Measurements from ENCODE around the gene GNA15.
"Not testable (repeated sequence)": the region's sequence is repeated elsewhere in the genome, so short reads cannot be mapped to it uniquely, and the experiment has no call there.

Gene GNA15

GRCh38 chr19:3176715-3177501 is 41.1 kb downstream of the GNA15 start:
- no peak for FAIRE-seq

GRCh38 chr19:3178377-3178972 is 42.6 kb downstream of the GNA15 start, which contains the start of gene S1PR4:
S1PR4 (plus strand) TSS chr19:3178769; CDS start chr19:3178793, 24 bp downstream.
- no peak for FAIRE-seq

GRCh38 chr19:3178973-3179738 is 43.3 kb downstream of the GNA15 start:
- FAIRE-seq = no peak

GRCh38 chr19:3179739-3180293 is 44.0 kb downstream of the GNA15 start:
- FAIRE-seq = no peak

GRCh38 chr19:3183721-3184641 is 48.1 kb downstream of the GNA15 start:
- no peak for FAIRE-seq

GRCh38 chr19:3184847-3185460 is 49.1 kb downstream of the GNA15 start:
- no peak for FAIRE-seq

- FAIRE-seq = peak; percentile 77
These were observed 49.8 kb downstream of the GNA15 start, which contains the start of gene NCLN for GRCh38 chr19:3185461-3186159. NCLN (plus strand) TSS chr19:3185930; CDS start chr19:3186031, 101 bp downstream.

- no peak for FAIRE-seq
These were observed 50.4 kb downstream of the GNA15 start for GRCh38 chr19:3186160-3186688.

- FAIRE-seq = no peak
These were observed 51.2 kb downstream of the GNA15 start for GRCh38 chr19:3186891-3187661.

GRCh38 chr19:3187662-3188511 is 52.1 kb downstream of the GNA15 start:
- no peak for FAIRE-seq

GRCh38 chr19:3188627-3189596 is 53.1 kb downstream of the GNA15 start:
- FAIRE-seq = no peak

- FAIRE-seq = no peak
These were observed 54.1 kb downstream of the GNA15 start for GRCh38 chr19:3189702-3190469.

GRCh38 chr19:3190470-3190770 is 54.6 kb downstream of the GNA15 start:
- no peak for FAIRE-seq

GRCh38 chr19:3190921-3191805 is 55.3 kb downstream of the GNA15 start:
- no peak for FAIRE-seq

- not testable (repeated sequence) for FAIRE-seq
These were observed 55.9 kb downstream of the GNA15 start for GRCh38 chr19:3191806-3192104.

- FAIRE-seq = no peak
These were observed 56.4 kb downstream of the GNA15 start for GRCh38 chr19:3192228-3192635.

All from endometrium (tissue), 2 donors.